A549 (cell line): ENCODE data around the gene HEATR5B. TPM values are rescaled to one million over a fixed set of nuclear protein-coding genes. Genes with fewer than 3 reads are reported as not detected.

ENCODE experiments used
- ATAC-seq, 2 experiments: fragments of 200-7000 bp in 1 of 2; fragments of >200 bp in 1 of 2; cut with Nextera tagmentation in 1 of 2; cut with Tn5 transposase in 1 of 2; 3 replicates each; pipeline versions ENCODE4 v1.8.0 to v1.9.1; 2018 to 2020; ENCODE audit warnings: mild to moderate bottlenecking in 1 of 2, moderate library complexity in 1 of 2
- CTCF ChIA-PET: fragments of 300-600 bp; sonication (Branson Sonifier 250); formaldehyde crosslinking; extraction: SDS; loops from one replicate; lab custom pipeline; 2021; ENCODE audit warnings: antibody characterized with exemption, inconsistent platforms; lab: Yijun Ruan, JAX
- POLR2A ChIA-PET: fragments of 350-600 bp; formaldehyde crosslinking; extraction: SDS; loops from one replicate; lab custom pipeline; 2021; ENCODE audit warnings: antibody characterized with exemption, inconsistent platforms; lab: Yijun Ruan, JAX
- DNase-seq, 2 experiments: peaks; one replicate each; pipeline versions ENCODE4 v3.0.0 to v3.0.0-alpha.2; 2011 to 2016; ENCODE audit warnings: low read depth in 1 of 2, low spot score in 1 of 2
- FAIRE-seq: peaks from 2 replicates; lab custom pipeline; 2011; peaks lifted over from hg19 to GRCh38; lab: Jason Lieb, UNC
- H3K27ac ChIP-seq, 2 experiments: fragments of >200 bp; sonication (Bioruptor Twin); formaldehyde crosslinking; 3 replicates each; pipeline ENCODE4 v1.5.1; 2016 to 2017
- H3K4me1 ChIP-seq: fragments of >200 bp; sonication (Bioruptor Twin); formaldehyde crosslinking; 3 replicates; pipeline ENCODE4 v1.6.1; 2016
- H3K4me2 ChIP-seq: fragments of >200 bp; sonication (Bioruptor Twin); formaldehyde crosslinking; 3 replicates; pipeline ENCODE4 v1.6.1; 2016
- H3K4me3 ChIP-seq: fragments of >200 bp; sonication (Bioruptor Twin); formaldehyde crosslinking; 3 replicates; pipeline ENCODE4 v1.5.1; 2016
- H3K9me3 ChIP-seq: fragments of >200 bp; sonication (Bioruptor Twin); formaldehyde crosslinking; 3 replicates; pipeline ENCODE4 v1.6.1; 2016
- ATOH8 ChIP-seq: fragments of 250-450 bp; sonication (Bioruptor Pico); IDR thresholded peaks from 2 replicates; pipeline ENCODE4 v1.5.0; 2020; ENCODE audit warnings: low read depth, mild to moderate bottlenecking, moderate library complexity
- CBX2 ChIP-seq: fragments of 200-600 bp; sonication (generic); IDR thresholded peaks from 2 replicates; pipeline ENCODE4 v1.6.1; 2016; ENCODE audit warnings: low read depth, mild to moderate bottlenecking, borderline replicate concordance
- CEBPB ChIP-seq, 2 experiments: fragments of >200 bp in 1 of 2; sonication (Bioruptor Twin) in 1 of 2; formaldehyde crosslinking in 1 of 2; IDR thresholded peaks; 2 replicates each; pipeline ENCODE4 v1.6.1; 2012 to 2016
- CTCF ChIP-seq: fragments of >200 bp; sonication (Bioruptor Twin); formaldehyde crosslinking; IDR thresholded peaks from 3 replicates; pipeline ENCODE4 v1.5.1; 2016
- E2F6 ChIP-seq: IDR thresholded peaks from 2 replicates; pipeline ENCODE4 v1.6.1; 2012; ENCODE audit warnings: low read depth, borderline replicate concordance
- ELK1 ChIP-seq: fragments of 150-350 bp; IDR thresholded peaks from 2 replicates; pipeline ENCODE4 v1.6.1; 2014; ENCODE audit warnings: low read depth, mild to moderate bottlenecking, low read length
- ESRRA ChIP-seq: fragments of 150-350 bp; IDR thresholded peaks from 2 replicates; pipeline ENCODE4 v1.6.1; 2014; ENCODE audit warnings: mild to moderate bottlenecking, low read length, borderline replicate concordance
- FOXS1 ChIP-seq: fragments of 250-450 bp; sonication (Bioruptor Pico); IDR thresholded peaks from 2 replicates; pipeline ENCODE4 v1.5.0; 2020; ENCODE audit warnings: mild to moderate bottlenecking, moderate library complexity
- HDAC2 ChIP-seq: fragments of 200-600 bp; sonication (generic); IDR thresholded peaks from 2 replicates; pipeline ENCODE4 v1.6.1; 2016
- HOXB13 ChIP-seq: fragments of 250-450 bp; sonication (Bioruptor Pico); IDR thresholded peaks from 2 replicates; pipeline ENCODE4 v1.5.0; 2020; ENCODE audit warnings: low read depth, mild to moderate bottlenecking, moderate library complexity
- JUN ChIP-seq, 2 experiments: fragments of >200 bp; sonication (Bioruptor Twin); formaldehyde crosslinking; IDR thresholded peaks; 2 replicates in 1 of 2; 3 replicates in 1 of 2; pipeline ENCODE4 v1.6.1; 2016 to 2017
- KDM5A ChIP-seq: fragments of 200-600 bp; sonication (generic); IDR thresholded peaks from 2 replicates; pipeline ENCODE4 v1.6.1; 2016; ENCODE audit warnings: antibody characterized with exemption, mild to moderate bottlenecking
- NR3C1 ChIP-seq: fragments of >200 bp; sonication (Bioruptor Twin); formaldehyde crosslinking; IDR thresholded peaks from 3 replicates; pipeline ENCODE4 v1.6.1; 2017
- PHF8 ChIP-seq: fragments of 200-600 bp; sonication (generic); IDR thresholded peaks from 2 replicates; pipeline ENCODE4 v1.6.1; 2016; ENCODE audit warnings: low read depth, mild to moderate bottlenecking, antibody characterized with exemption, moderate library complexity, borderline replicate concordance
- POLR2AphosphoS2 ChIP-seq: conservative IDR thresholded peaks from 2 replicates; pipeline ENCODE4 v1.6.1; 2012; ENCODE audit warnings: low read length, improper control_type of control experiment, inconsistent platforms
- RAD21 ChIP-seq, 2 experiments: fragments of >200 bp in 1 of 2; sonication (Bioruptor Twin) in 1 of 2; formaldehyde crosslinking in 1 of 2; IDR thresholded peaks in 1 of 2; conservative IDR thresholded peaks in 1 of 2; 2 replicates in 1 of 2; 3 replicates in 1 of 2; pipeline ENCODE4 v1.6.1; 2012 to 2018; ENCODE audit warnings: inconsistent platforms in 1 of 2
- RARB ChIP-seq: fragments of 250-450 bp; sonication (Bioruptor Pico); IDR thresholded peaks from 2 replicates; pipeline ENCODE4 v1.8.0; 2021; ENCODE audit warnings: mild to moderate bottlenecking, moderate library complexity
- REST ChIP-seq: fragments of 200-600 bp; sonication (generic); IDR thresholded peaks from 2 replicates; pipeline ENCODE4 v1.6.1; 2016; ENCODE audit warnings: antibody characterized with exemption, mild to moderate bottlenecking, moderate library complexity
- RFX5 ChIP-seq: fragments of 450-650 bp; IDR thresholded peaks from 2 replicates; pipeline ENCODE4 v1.7.1; 2014; ENCODE audit warnings: antibody characterized with exemption, mild to moderate bottlenecking, moderate library complexity
- SREBF2 ChIP-seq: fragments of 450-650 bp; IDR thresholded peaks from 2 replicates; pipeline ENCODE4 v1.6.1; 2014; ENCODE audit warnings: mild to moderate bottlenecking, moderate library complexity
- USF2 ChIP-seq: fragments of 450-650 bp; IDR thresholded peaks from 2 replicates; pipeline ENCODE4 v1.6.1; 2014; ENCODE audit warnings: antibody characterized with exemption
- WGBS: methylation state at CpG from one replicate; pipeline ENCODE4 v1.1.6; 2017; ENCODE audit errors: missing lambda C conversion rate; 5-methylcytosine and 5-hydroxymethylcytosine counted together
- polyA plus RNA-seq, 4 experiments: library from polyadenylated mRNA; depleted of rRNA in 3 of 4; stranded (reverse); fragments of >200 nt; fragmentation: RNase III in 1 of 4; extraction: RNeasy Plus Mini Kit Qiagen cat#74134 plus additional on column Dnase treatment in 1 of 4; gene quantifications; 2 replicates in 3 of 4; 3 replicates in 1 of 4; pipeline ENCODE4 v1.2.3, GENCODE V29; 2011 to 2017

HEATR5B gene
- polyA plus RNA-seq, 2 of the 4 experiments (the other 2 are of a cell fraction) = 8.4 to 26.1 TPM

- no peaks in the 10 kb centered on the region for H3K9me3 ChIP-seq
- ChIA-PET CTCF (interaction anchor here (1.0 to 1.1 kb wide), 2 partner anchors 13 to 27 kb away, joined by 3 read pairs; no protein-coding TSS in a partner anchor), POLR2A (no interaction called here)
- H3K27ac ChIP-seq = no peak overlapping the region
- no peak overlapping the region for H3K4me2 ChIP-seq
- H3K4me1 ChIP-seq = no peaks in the 10 kb centered on the region
- ATAC-seq (no peak), FAIRE-seq (no peak), DNase-seq (no peak)
- TF ChIP-seq REST (no peak), RAD21 (conservative IDR thresholded peaks at IDR 0.05 in 1 of 2, IDR thresholded peaks at IDR 0.05 in 1 of 2) (no peak), ATOH8 (CRISPR knock-in tag) (no peak), ESRRA (no peak), CEBPB (IDR thresholded peaks at IDR 0.05) (no peak), HDAC2 (no peak), PHF8 (no peak), KDM5A (no peak), E2F6 (no peak), HOXB13 (CRISPR knock-in tag) (no peak), RARB (no peak), ELK1 (no peak), NR3C1 (no peak), FOXS1 (no peak), JUN (IDR thresholded peaks at IDR 0.05) (no peak), RFX5 (no peak), CTCF (no peak)
- WGBS = 93% methylated on average over 6 of the region's 6 CpGs
- no peak overlapping the region for H3K4me3 ChIP-seq
Observed at GRCh38 chr2:37132914-37133313, 48.7 kb upstream of the HEATR5B start.

- no peak for ATAC-seq
- no peak overlapping the region for H3K4me2 ChIP-seq
- H3K27ac ChIP-seq = no peak overlapping the region
- no peak for DNase-seq
- no peaks in the 10 kb centered on the region for H3K9me3 ChIP-seq
- ChIA-PET POLR2A (no interaction called here), CTCF (no interaction called here)
- no peaks in the 10 kb centered on the region for H3K4me1 ChIP-seq
- TF ChIP-seq USF2 (no peak), POLR2AphosphoS2 (no peak), SREBF2 (no peak), CBX2 (no peak), ATOH8 (CRISPR knock-in tag) (no peak)
- WGBS = 100% methylated on average over 2 of the region's 2 CpGs
- no peak overlapping the region for H3K4me3 ChIP-seq
- FAIRE-seq = no peak
Observed at GRCh38 chr2:37125416-37125815, 41.2 kb upstream of the HEATR5B start.
